Panc1 (cell line): ENCODE measurements around the gene FOXO6. TPM values are rescaled to one million over a fixed set of nuclear protein-coding genes. Genes with fewer than 3 reads are reported as not detected.

Experiments used
- ATAC-seq: fragments of 200-7000 bp; cut with Tn5 transposase; 2 replicates; pipeline ENCODE4 v1.9.1; 2020; ENCODE audit warnings: mild to moderate bottlenecking, moderate library complexity
- BruUV-seq: library from RNA; stranded (reverse); fragments of 400-500 nt; replicated peaks from 2 replicates; lab custom pipeline; 2021; lab: Mats Ljungman, UMichigan
- CTCF ChIA-PET: fragments of 300-600 bp; sonication (Branson Sonifier 250); formaldehyde crosslinking; loops from one replicate; lab custom pipeline; 2022; ENCODE audit warnings: antibody characterized with exemption; lab: Charles Lee
- POLR2A ChIA-PET: fragments of 300-600 bp; sonication (Branson Sonifier 250); formaldehyde crosslinking; loops from one replicate; lab custom pipeline; 2022; ENCODE audit warnings: antibody characterized with exemption; lab: Charles Lee
- DNase-seq: peaks from one replicate; pipeline ENCODE4 v3.0.0-alpha.2; 2010; ENCODE audit warnings: low read depth, low spot score
- H3K27ac ChIP-seq: 2 replicates; pipeline ENCODE4 v1.5.1; 2011; ENCODE audit warnings: mild to moderate bottlenecking, low read length, inconsistent platforms
- H3K27me3 ChIP-seq: fragments of 200-500 bp; sonication (Bioruptor generic); 2 replicates; pipeline ENCODE4 v1.6.0; 2014; ENCODE audit warnings: low read length, inconsistent platforms; ENCODE audit not compliant: control insufficient read depth, insufficient read depth
- H3K36me3 ChIP-seq: fragments of 200-500 bp; sonication (Bioruptor generic); 2 replicates; pipeline ENCODE4 v1.5.1; 2014; ENCODE audit warnings: inconsistent platforms, mild to moderate bottlenecking, low read length, moderate library complexity; ENCODE audit not compliant: control insufficient read depth, insufficient read depth
- H3K4me1 ChIP-seq: 2 replicates; pipeline ENCODE4 v1.5.1; 2011; ENCODE audit warnings: inconsistent platforms, mild to moderate bottlenecking, low read length, moderate library complexity; ENCODE audit not compliant: control insufficient read depth, insufficient read depth
- H3K4me3 ChIP-seq, 2 experiments: 2 replicates each; pipeline ENCODE4 v1.5.1; 2011 to 2012; ENCODE audit warnings: low read depth in 2 of 2, low read length in 2 of 2, mild to moderate bottlenecking in 2 of 2, inconsistent platforms in 1 of 2, moderate library complexity in 1 of 2
- H3K9me3 ChIP-seq: fragments of 200-500 bp; sonication (Bioruptor generic); 2 replicates; pipeline ENCODE4 v1.5.1; 2014; ENCODE audit warnings: low read depth, mild to moderate bottlenecking, inconsistent platforms, low read length, moderate library complexity; ENCODE audit not compliant: control insufficient read depth, insufficient read depth
- POLR2AphosphoS5 ChIP-seq: IDR thresholded peaks from 2 replicates; pipeline ENCODE4 v1.6.1; 2012; ENCODE audit warnings: mild to moderate bottlenecking, low read depth, low read length, moderate library complexity
- SIN3A ChIP-seq: IDR thresholded peaks from 2 replicates; pipeline ENCODE4 v1.6.1; 2012; ENCODE audit warnings: low read depth, mild to moderate bottlenecking, low read length, moderate library complexity, borderline replicate concordance; ENCODE audit not compliant: insufficient read depth
- TCF7L2 ChIP-seq: IDR thresholded peaks from 2 replicates; pipeline ENCODE4 v1.6.1; 2011; ENCODE audit warnings: mild to moderate bottlenecking, low read depth, low read length, inconsistent platforms
- in situ Hi-C: cut with HindIII; loops from 2 replicates; pipeline ENCODE4 v1.10.0; 2016; ENCODE audit warnings: low sequenced_read_pairs, low pct_unique_long_range_greater_than_20kb
- intact Hi-C: fragments of 100-400 bp; cut with micrococcal nuclease; formaldehyde crosslinking; loops from one replicate; pipeline ENCODE4 v1.10.0; 2022; ENCODE audit not compliant: unreplicated experiment
- total RNA-seq: library from RNA; stranded (reverse); gene quantifications from one replicate; pipeline ENCODE4 v1.2.1, GENCODE V29; 2021; ENCODE audit not compliant: unreplicated experiment
- TF ChIP-seq, protein P1 (sequence below): fragments of 450-650 bp; IDR thresholded peaks from 2 replicates; pipeline ENCODE4 v1.5.1; 2017; ENCODE audit warnings: mild to moderate bottlenecking
- TF ChIP-seq, protein P2 (sequence below), 2 experiments: IDR thresholded peaks; 2 replicates each; pipeline ENCODE4 v1.6.1; 2011 to 2012; ENCODE audit warnings: low read depth in 2 of 2, control low read depth in 1 of 2, low read length in 1 of 2, mild to moderate bottlenecking in 1 of 2, moderate library complexity in 1 of 2; ENCODE audit not compliant: insufficient read depth in 1 of 2

Gene FOXO6
- total RNA-seq, 1 experiment from 2014 or later, result 2.5 TPM

DNA sequence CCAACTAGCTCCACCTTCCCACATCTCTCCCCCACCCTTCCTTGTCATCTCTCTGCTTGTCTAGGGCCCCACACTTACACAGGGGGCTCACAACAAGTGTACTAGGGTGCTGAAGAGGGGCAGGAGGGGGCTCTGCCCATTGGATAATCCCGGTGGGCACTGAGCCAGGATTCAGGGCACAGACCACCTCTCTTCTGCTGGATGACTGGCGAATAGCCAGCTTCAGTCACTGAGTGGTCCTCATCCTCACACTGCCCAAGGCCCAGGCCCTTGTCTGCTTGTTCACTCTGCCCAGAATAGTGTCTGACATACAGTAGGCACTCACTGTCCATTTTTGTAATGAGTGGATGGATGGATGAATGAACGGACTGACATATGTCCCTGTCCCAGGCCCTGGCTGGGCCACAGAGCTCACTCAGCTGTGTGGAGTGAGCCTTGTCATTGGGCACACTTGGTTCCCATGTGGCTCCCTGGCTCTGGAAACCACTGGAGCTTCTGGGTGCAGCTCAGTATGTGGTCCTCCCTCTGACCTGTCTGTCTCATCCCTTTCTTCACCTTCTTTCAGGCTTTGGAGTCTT, 36.6 kb downstream of the FOXO6 start:
- Histone ChIP-seq H3K27me3 (no peaks in the 10 kb centered on the region), H3K9me3 (no peaks in the 10 kb centered on the region), H3K36me3 (no peaks in the 10 kb centered on the region), H3K4me3 (no peak overlapping the region), H3K4me1 (no peaks in the 10 kb centered on the region), H3K27ac (no peak overlapping the region)
- DNase-seq (no peak), ATAC-seq (no peak)
- ChIA-PET POLR2A (interaction anchor here (0.6 kb wide), 1 partner anchor 365 kb away, joined by 6 read pairs; no protein-coding TSS in a partner anchor), CTCF (interaction anchor here (0.6 kb wide), 1 partner anchor 11 kb away, joined by 3 read pairs; no protein-coding TSS in a partner anchor)
- in situ Hi-C loops (no loop called here), intact Hi-C loops (no loop called here)
- no peak for TF ChIP-seq SIN3A
- TF ChIP-seq, protein P1, sequence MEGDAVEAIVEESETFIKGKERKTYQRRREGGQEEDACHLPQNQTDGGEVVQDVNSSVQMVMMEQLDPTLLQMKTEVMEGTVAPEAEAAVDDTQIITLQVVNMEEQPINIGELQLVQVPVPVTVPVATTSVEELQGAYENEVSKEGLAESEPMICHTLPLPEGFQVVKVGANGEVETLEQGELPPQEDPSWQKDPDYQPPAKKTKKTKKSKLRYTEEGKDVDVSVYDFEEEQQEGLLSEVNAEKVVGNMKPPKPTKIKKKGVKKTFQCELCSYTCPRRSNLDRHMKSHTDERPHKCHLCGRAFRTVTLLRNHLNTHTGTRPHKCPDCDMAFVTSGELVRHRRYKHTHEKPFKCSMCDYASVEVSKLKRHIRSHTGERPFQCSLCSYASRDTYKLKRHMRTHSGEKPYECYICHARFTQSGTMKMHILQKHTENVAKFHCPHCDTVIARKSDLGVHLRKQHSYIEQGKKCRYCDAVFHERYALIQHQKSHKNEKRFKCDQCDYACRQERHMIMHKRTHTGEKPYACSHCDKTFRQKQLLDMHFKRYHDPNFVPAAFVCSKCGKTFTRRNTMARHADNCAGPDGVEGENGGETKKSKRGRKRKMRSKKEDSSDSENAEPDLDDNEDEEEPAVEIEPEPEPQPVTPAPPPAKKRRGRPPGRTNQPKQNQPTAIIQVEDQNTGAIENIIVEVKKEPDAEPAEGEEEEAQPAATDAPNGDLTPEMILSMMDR, result no peak
- no TSS peak for BruUV-seq

DNA sequence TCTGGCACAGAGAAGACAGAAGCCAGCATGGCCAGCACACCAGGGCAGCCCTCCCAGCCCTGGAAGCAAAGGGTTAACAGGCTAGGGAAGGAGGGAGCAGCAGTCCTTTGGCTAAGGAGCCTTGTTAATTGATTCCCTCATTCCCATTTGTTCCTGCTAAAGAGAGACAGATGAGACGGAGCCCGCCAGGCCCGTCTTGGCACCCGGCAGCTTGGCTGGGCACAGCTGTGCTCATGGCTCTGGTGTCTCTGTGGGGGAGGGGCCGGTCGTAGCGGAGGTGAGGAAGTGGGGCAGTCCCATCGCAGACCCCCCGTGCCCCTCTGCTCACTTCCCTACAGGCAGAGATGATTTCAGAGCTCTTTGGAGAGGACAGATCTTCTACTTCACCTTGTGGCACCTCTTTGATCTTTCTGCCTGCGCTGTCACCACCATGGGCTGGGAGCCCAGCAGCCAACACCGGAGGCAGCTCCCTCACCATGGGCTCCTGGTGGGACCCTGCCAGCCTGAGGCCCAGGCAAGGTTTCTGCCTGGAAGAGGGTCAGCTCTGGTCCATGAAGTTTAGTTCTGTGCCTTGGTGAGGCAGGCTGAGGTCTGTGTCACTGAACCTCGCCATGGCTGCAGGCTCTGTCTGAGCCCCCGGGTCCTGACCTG, 38.0 kb downstream of the FOXO6 start:
- Histone ChIP-seq H3K27me3 (no peaks in the 10 kb centered on the region), H3K36me3 (no peaks in the 10 kb centered on the region), H3K27ac (no peak overlapping the region), H3K4me3 (no peak overlapping the region), H3K4me1 (no peaks in the 10 kb centered on the region), H3K9me3 (no peaks in the 10 kb centered on the region)
- no peak for DNase-seq
- TF ChIP-seq, protein P1, result no peak
- TF ChIP-seq TCF7L2 (no peak), SIN3A (no peak), POLR2AphosphoS5 (no peak)
- TF ChIP-seq, protein P2, sequence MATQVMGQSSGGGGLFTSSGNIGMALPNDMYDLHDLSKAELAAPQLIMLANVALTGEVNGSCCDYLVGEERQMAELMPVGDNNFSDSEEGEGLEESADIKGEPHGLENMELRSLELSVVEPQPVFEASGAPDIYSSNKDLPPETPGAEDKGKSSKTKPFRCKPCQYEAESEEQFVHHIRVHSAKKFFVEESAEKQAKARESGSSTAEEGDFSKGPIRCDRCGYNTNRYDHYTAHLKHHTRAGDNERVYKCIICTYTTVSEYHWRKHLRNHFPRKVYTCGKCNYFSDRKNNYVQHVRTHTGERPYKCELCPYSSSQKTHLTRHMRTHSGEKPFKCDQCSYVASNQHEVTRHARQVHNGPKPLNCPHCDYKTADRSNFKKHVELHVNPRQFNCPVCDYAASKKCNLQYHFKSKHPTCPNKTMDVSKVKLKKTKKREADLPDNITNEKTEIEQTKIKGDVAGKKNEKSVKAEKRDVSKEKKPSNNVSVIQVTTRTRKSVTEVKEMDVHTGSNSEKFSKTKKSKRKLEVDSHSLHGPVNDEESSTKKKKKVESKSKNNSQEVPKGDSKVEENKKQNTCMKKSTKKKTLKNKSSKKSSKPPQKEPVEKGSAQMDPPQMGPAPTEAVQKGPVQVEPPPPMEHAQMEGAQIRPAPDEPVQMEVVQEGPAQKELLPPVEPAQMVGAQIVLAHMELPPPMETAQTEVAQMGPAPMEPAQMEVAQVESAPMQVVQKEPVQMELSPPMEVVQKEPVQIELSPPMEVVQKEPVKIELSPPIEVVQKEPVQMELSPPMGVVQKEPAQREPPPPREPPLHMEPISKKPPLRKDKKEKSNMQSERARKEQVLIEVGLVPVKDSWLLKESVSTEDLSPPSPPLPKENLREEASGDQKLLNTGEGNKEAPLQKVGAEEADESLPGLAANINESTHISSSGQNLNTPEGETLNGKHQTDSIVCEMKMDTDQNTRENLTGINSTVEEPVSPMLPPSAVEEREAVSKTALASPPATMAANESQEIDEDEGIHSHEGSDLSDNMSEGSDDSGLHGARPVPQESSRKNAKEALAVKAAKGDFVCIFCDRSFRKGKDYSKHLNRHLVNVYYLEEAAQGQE (IDR thresholded peaks at IDR 0.05; ENCODE audit: insufficient read depth in 1 of 2, low read depth in 2 of 2, low read length in 1 of 2), result no peak
- POLR2A ChIA-PET, result no interaction called here
- intact Hi-C loops (no loop called here), in situ Hi-C loops (no loop called here)
- BruUV-seq, result no TSS peak
- no peak for ATAC-seq
- CTCF ChIA-PET, result no interaction called here
